Mesendoderm (in vitro differentiated cells): ENCODE measurements around the gene CCDC13.

Source experiments
- DNase-seq: peaks from one replicate; pipeline ENCODE4 v3.0.0; 2013
- H2AK5ac ChIP-seq: 2 replicates; pipeline ENCODE4 v1.6.1; 2013; ENCODE audit warnings: low read length, inconsistent platforms
- H2BK120ac ChIP-seq: 2 replicates; pipeline ENCODE4 v1.6.1; 2013; ENCODE audit warnings: low read depth, mild to moderate bottlenecking, low read length, moderate library complexity, mixed read lengths
- H2BK15ac ChIP-seq: replicated peaks from 2 replicates; pipeline ENCODE4 v1.6.1; 2013; ENCODE audit warnings: low read depth, mild to moderate bottlenecking, moderate library complexity
- H2BK5ac ChIP-seq: 2 replicates; pipeline ENCODE4 v1.6.1; 2013; ENCODE audit warnings: low read length, inconsistent platforms
- H3K18ac ChIP-seq: 2 replicates; pipeline ENCODE4 v1.6.1; 2013; ENCODE audit warnings: mild to moderate bottlenecking, low read length, mixed read lengths
- H3K23ac ChIP-seq: one replicate; pipeline ENCODE4 v1.6.1; 2013; ENCODE audit warnings: low read length
- H3K27ac ChIP-seq: 2 replicates; pipeline ENCODE4 v1.5.1; 2013; ENCODE audit warnings: low read depth, mild to moderate bottlenecking, inconsistent platforms, low read length, moderate library complexity
- H3K27me3 ChIP-seq: 2 replicates; pipeline ENCODE4 v1.6.1; 2013; ENCODE audit warnings: low read length, control low read depth, mild to moderate bottlenecking, inconsistent platforms; ENCODE audit not compliant: insufficient read depth, poor library complexity
- H3K36me3 ChIP-seq: 2 replicates; pipeline ENCODE4 v1.6.1; 2013; ENCODE audit warnings: low read length, inconsistent platforms; ENCODE audit not compliant: control insufficient read depth, insufficient read depth
- H3K4ac ChIP-seq: one replicate; pipeline ENCODE4 v1.6.1; 2013; ENCODE audit warnings: low read depth, mild to moderate bottlenecking, low read length, moderate library complexity
- H3K4me1 ChIP-seq: 2 replicates; pipeline ENCODE4 v1.6.1; 2013; ENCODE audit warnings: low read depth, low read length, inconsistent platforms; ENCODE audit not compliant: control insufficient read depth
- H3K4me2 ChIP-seq: 2 replicates; pipeline ENCODE4 v1.6.1; 2013; ENCODE audit warnings: low read length
- H3K4me3 ChIP-seq: 2 replicates; pipeline ENCODE4 v1.5.1; 2013; ENCODE audit warnings: mild to moderate bottlenecking, low read length
- H3K56ac ChIP-seq: one replicate; pipeline ENCODE4 v1.6.1; 2013; ENCODE audit warnings: low read length
- H3K79me1 ChIP-seq: 2 replicates; pipeline ENCODE4 v1.6.1; 2013; ENCODE audit warnings: low read length, inconsistent platforms
- H3K79me2 ChIP-seq: 2 replicates; pipeline ENCODE4 v1.6.1; 2013; ENCODE audit warnings: mild to moderate bottlenecking, low read length; ENCODE audit not compliant: control insufficient read depth, insufficient read depth
- H3K9ac ChIP-seq: 2 replicates; pipeline ENCODE4 v1.6.1; 2013; ENCODE audit warnings: low read length, inconsistent platforms
- H4K5ac ChIP-seq: one replicate; pipeline ENCODE4 v1.6.1; 2013; ENCODE audit warnings: low read length
- H4K8ac ChIP-seq: one replicate; pipeline ENCODE4 v1.6.1; 2013; ENCODE audit warnings: low read depth, mild to moderate bottlenecking, control low read depth, low read length, moderate library complexity
- WGBS: extraction: QIAGEN DNeasy Blood & Tissue Kit; methylation state at CpG from one replicate; pipeline ENCODE4 v1.1.7; 2013; ENCODE audit warnings: low lambda C conversion rate, missing lambda C conversion rate; ENCODE audit not compliant: insufficient coverage; ENCODE audit errors: extremely low coverage; 5-methylcytosine and 5-hydroxymethylcytosine counted together

CCDC13 gene

DNA sequence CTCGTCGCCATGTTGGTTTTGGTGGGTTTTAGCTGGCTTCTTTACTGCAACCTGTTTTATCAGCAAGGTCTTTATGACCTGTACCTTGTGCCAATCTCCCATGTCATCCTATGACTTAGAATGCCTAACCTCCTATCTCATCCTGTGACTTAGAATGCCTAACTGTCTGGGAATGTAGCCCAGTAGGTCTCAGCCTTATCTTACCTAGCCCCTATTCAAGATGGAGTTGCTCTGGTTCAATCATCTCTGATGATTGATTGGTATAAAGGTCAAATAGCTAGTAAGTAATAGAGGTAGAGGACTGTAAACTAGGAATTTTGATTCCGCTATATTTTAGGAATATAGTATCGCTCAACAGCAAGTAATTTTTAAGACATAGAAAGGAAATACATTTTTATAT lies 34.9 kb upstream of the CCDC13 start:
- Histone ChIP-seq H2BK5ac (no peak overlapping the region), H2BK120ac (no peak overlapping the region), H3K27me3 (no peaks in the 10 kb centered on the region), H3K9ac (no peak overlapping the region), H3K23ac (no peak overlapping the region), H3K4me2 (no peak overlapping the region), H3K79me1 (peaks cover 9% of the 10 kb centered on the region), H2BK15ac (no peak overlapping the region), H4K8ac (no peak overlapping the region), H3K4me3 (no peak overlapping the region), H3K18ac (no peak overlapping the region), H3K56ac (no peak overlapping the region), H3K4ac (no peak overlapping the region), H3K36me3 (no peaks in the 10 kb centered on the region), H3K4me1 (peaks cover 3% of the 10 kb centered on the region), H3K79me2 (peaks cover 13% of the 10 kb centered on the region), H2AK5ac (no peak overlapping the region), H3K27ac (no peak overlapping the region), H4K5ac (no peak overlapping the region)
- peak; percentile 56 for DNase-seq
- no CpG with 5 or more reads among the region's 4 CpGs for WGBS

DNA sequence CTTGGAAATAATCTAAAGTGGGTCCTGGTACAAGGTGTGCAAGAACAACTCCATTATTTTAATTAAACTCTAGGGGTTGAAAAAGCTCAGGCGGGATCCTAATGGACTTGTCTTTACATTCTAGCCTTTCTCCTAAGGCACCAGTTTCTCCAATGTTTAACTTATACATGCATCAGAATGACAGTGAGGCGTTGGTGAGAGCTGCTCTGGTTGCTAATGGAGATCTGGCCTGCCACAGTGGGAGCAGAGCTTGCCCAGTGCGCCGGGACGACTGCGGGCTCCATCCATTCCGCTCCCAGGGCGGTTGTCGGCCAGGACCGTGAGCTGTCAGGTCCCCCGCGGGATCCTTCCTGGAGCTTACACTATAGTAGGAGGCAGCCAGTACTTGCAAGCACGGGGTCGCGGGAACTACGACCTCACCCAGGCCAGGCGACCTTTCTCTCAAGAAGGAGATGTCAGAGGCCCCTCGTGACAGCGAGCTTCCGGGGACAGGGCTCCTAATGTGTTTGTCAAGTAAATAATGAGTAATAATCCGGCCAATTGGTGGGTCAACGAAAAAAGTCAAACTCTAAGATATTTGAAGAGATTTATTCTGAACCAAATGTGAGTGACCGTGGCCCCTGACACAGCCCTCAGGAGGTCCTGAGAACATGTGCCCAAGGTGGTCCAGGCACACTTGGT lies 32.2 kb upstream of the CCDC13 start:
- Histone ChIP-seq H3K23ac (no peak overlapping the region), H3K4ac (peak overlapping the region; percentile 81), H4K8ac (no peak overlapping the region), H2BK120ac (no peak overlapping the region), H3K79me1 (peaks cover 12% of the 10 kb centered on the region), H3K36me3 (no peaks in the 10 kb centered on the region), H2BK5ac (peak overlapping the region; percentile 17), H3K9ac (peak overlapping the region; percentile 94), H2BK15ac (no peak overlapping the region), H3K4me2 (peak overlapping the region; percentile 42), H3K18ac (peak overlapping the region; percentile 72), H3K56ac (peak overlapping the region; percentile 95), H3K4me1 (peaks cover 4% of the 10 kb centered on the region), H3K4me3 (peak overlapping the region; percentile 69), H3K27me3 (no peaks in the 10 kb centered on the region), H4K5ac (no peak overlapping the region), H2AK5ac (no peak overlapping the region), H3K79me2 (peaks cover 29% of the 10 kb centered on the region), H3K27ac (peak overlapping the region; percentile 62)
- WGBS = no CpG with 5 or more reads among the region's 23 CpGs
- peak; percentile 83 for DNase-seq

DNA sequence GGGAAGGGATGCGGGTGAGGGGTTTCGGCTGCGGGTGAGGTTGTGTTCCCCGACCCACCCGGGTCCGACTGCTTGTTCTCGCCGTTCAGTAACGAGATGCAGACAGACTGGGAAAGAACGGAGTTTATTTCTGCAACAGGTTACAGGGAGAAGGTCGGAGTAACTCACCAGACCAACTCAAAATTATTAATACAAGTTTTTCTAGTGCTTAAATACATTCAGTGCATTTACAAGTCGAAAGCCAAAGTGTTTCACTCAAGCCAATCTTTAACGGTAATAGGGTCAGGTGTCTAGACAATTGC lies 31.7 kb upstream of the CCDC13 start:
- H3K79me2 ChIP-seq = peaks cover 33% of the 10 kb centered on the region
- DNase-seq = no peak
- no peak overlapping the region for H2AK5ac ChIP-seq
- peak overlapping the region; percentile 93 for H3K18ac ChIP-seq
- no peak overlapping the region for H2BK120ac ChIP-seq
- peak overlapping the region; percentile 42 for H3K4me2 ChIP-seq
- no peak overlapping the region for H2BK15ac ChIP-seq
- H3K4ac ChIP-seq = peak overlapping the region; percentile 44
- no CpG with 5 or more reads among the region's 13 CpGs for WGBS
- H3K36me3 ChIP-seq = no peaks in the 10 kb centered on the region
- H3K56ac ChIP-seq = peak overlapping the region; percentile 95
- H4K8ac ChIP-seq = no peak overlapping the region
- peak overlapping the region; percentile 73 for H3K27ac ChIP-seq
- peak overlapping the region; percentile 83 for H2BK5ac ChIP-seq
- peak overlapping the region; percentile 69 for H3K4me3 ChIP-seq
- H3K27me3 ChIP-seq = no peaks in the 10 kb centered on the region
- no peak overlapping the region for H4K5ac ChIP-seq
- H3K23ac ChIP-seq = no peak overlapping the region
- H3K9ac ChIP-seq = peak overlapping the region; percentile 94
- H3K79me1 ChIP-seq = peaks cover 12% of the 10 kb centered on the region
- peaks cover 4% of the 10 kb centered on the region for H3K4me1 ChIP-seq

DNA sequence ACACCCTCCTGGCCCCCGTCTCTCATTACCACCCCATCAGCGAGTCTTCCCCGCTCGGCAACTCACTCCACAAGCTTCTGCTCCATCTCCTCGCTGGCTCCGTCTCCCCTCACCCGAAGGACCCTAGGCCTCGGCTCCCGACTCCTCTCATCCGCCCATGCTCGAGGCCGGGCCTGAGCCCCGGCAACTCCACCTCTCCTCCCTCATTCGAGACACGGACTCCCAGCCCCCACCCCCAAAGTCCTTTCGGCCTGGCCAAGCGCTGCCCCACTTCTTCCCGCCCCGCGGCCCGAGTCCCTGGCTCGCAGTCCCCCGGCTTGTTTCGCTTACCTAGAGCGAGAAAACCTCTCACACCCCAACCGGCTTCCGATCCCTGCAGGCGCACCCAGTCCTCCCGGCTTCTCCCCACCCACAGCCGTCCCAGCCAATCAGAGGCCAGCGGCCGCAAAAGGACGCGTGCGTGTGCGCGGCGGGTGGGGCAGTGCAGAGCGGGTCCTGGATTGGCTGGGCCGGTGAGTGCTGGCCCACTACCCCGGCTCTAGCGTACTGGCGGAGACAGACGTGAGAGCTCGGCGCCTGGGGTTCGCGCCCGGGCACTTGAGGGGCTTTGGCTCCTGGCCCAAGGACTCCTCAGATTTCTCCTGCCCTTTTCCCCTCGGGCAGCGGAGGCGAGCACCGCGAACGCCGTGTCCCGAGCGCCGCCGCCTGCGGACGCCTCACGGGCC lies 31.2 kb upstream of the CCDC13 start, which contains the start of gene HIGD1A:
TSS of gene HIGD1A (minus strand) at position 385 of the 725 bp plus-strand sequence. CDS start 10,237 bp downstream, outside the sequence.
- WGBS = no CpG with 5 or more reads among the region's 63 CpGs
- H3K4me1 ChIP-seq = peaks cover 4% of the 10 kb centered on the region
- H4K5ac ChIP-seq = no peak within 1 kb of the TSS
- no peak within 1 kb of the TSS for H2BK15ac ChIP-seq
- peaks cover 12% of the 10 kb centered on the region for H3K79me1 ChIP-seq
- H3K9ac ChIP-seq = peak within 1 kb of the TSS; percentile 99
- H3K4ac ChIP-seq = peak within 1 kb of the TSS; percentile 64
- peak within 1 kb of the TSS; percentile 88 for H3K4me2 ChIP-seq
- peak within 1 kb of the TSS; percentile 84 for H3K27ac ChIP-seq
- peak within 1 kb of the TSS; percentile 98 for H3K56ac ChIP-seq
- peak within 1 kb of the TSS; percentile 90 for H3K23ac ChIP-seq
- H4K8ac ChIP-seq = no peak within 1 kb of the TSS
- H3K4me3 ChIP-seq = peak within 1 kb of the TSS; percentile 76
- peak within 1 kb of the TSS; percentile 59 for H2AK5ac ChIP-seq
- H2BK120ac ChIP-seq = no peak within 1 kb of the TSS
- H3K79me2 ChIP-seq = peaks cover 36% of the 10 kb centered on the region
- H2BK5ac ChIP-seq = peak within 1 kb of the TSS; percentile 83
- H3K27me3 ChIP-seq = no peaks in the 10 kb centered on the region
- H3K36me3 ChIP-seq = no peaks in the 10 kb centered on the region
- H3K18ac ChIP-seq = peak within 1 kb of the TSS; percentile 93
- peak; percentile 98 for DNase-seq

DNA sequence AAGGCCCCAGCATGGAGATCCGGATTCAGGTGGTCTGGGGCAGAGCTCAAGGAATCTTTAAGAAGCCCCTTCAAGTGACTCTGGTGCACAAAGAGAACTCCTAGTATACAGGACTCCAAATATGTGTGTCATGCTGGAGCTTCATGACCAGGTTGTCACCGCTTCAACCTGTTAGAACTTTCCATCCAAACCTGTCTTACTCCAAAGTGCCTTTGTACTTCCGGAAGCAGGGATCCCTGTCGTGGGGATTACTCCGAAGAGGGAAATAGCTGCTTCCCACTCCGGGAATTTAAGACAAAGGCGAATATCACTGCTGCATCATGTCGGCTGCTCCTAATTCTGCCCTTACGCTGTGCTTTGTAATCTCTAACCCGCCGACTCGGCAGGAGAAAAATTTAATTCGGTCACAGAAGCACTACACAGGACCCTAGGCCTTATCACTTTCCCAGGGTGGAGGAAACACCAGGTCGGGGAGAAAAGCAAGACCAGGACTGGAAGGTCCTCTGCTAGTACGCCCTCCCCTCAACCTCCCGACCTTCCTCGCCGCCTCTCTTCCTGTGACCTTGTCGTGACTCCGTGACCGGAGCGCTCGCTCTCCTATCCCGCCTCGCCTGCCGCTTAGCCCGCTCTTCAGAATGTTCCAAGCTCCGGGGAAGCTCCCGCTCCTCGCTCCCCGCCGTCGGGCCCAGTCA lies 30.5 kb upstream of the CCDC13 start:
- Histone ChIP-seq H3K79me1 (peaks cover 12% of the 10 kb centered on the region), H2BK120ac (no peak overlapping the region), H4K5ac (no peak overlapping the region), H2AK5ac (peak overlapping the region; percentile 59), H3K4me1 (peaks cover 4% of the 10 kb centered on the region), H3K4ac (peak overlapping the region; percentile 64), H4K8ac (no peak overlapping the region), H3K9ac (peak overlapping the region; percentile 99), H3K4me2 (peak overlapping the region; percentile 88), H3K56ac (peak overlapping the region; percentile 98), H3K23ac (peak overlapping the region; percentile 90), H3K36me3 (no peaks in the 10 kb centered on the region), H3K27ac (peak overlapping the region; percentile 84), H3K79me2 (peaks cover 36% of the 10 kb centered on the region), H3K18ac (peak overlapping the region; percentile 72), H3K27me3 (no peaks in the 10 kb centered on the region), H2BK5ac (peak overlapping the region; percentile 71), H3K4me3 (peak overlapping the region; percentile 76), H2BK15ac (no peak overlapping the region)
- no CpG with 5 or more reads among the region's 33 CpGs for WGBS
- DNase-seq = peak; percentile 76
